Ascending aorta (tissue), 2 donors: Measurements from ENCODE around the gene NOS1AP. TPM values are rescaled to one million over a fixed set of nuclear protein-coding genes. Genes with fewer than 3 reads are reported as not detected.

ENCODE experiments used
- DNase-seq, 2 donors: peaks; one replicate each; pipeline ENCODE4 v3.0.0-alpha.2; 2019; ENCODE audit warnings: low spot score in 2 of 2
- H3K27ac ChIP-seq, 2 donors: fragments of 200-600 bp; sonication (generic); one replicate each; pipeline ENCODE4 v1.5.1; 2016 to 2017; ENCODE audit warnings: mild to moderate bottlenecking in 1 of 2
- H3K27me3 ChIP-seq: fragments of 200-600 bp; sonication (generic); one replicate; pipeline ENCODE4 v1.5.1; 2017
- H3K36me3 ChIP-seq, 2 donors: fragments of 200-600 bp; sonication (generic); one replicate each; pipeline ENCODE4 v1.5.1; 2016
- H3K4me1 ChIP-seq, 2 donors: fragments of 200-600 bp; sonication (generic); one replicate each; pipeline ENCODE4 v1.5.1; 2016 to 2017; ENCODE audit warnings: mild to moderate bottlenecking in 1 of 2
- H3K4me3 ChIP-seq, 2 donors: fragments of 200-600 bp; sonication (generic); one replicate each; pipeline ENCODE4 v1.5.1; 2016 to 2017; ENCODE audit warnings: mild to moderate bottlenecking in 1 of 2
- H3K9me3 ChIP-seq, 2 donors: fragments of 200-600 bp; sonication (generic); one replicate each; pipeline ENCODE4 v1.5.1; 2016
- CTCF ChIP-seq, 3 experiments: fragments of 200-600 bp in 2 of 3; fragments of 450-650 bp in 1 of 3; sonication (generic) in 2 of 3; IDR thresholded peaks; one replicate each; pipeline ENCODE4 v1.5.1; 2016 to 2019; ENCODE audit warnings: antibody characterized with exemption in 3 of 3, mild to moderate bottlenecking in 1 of 3, moderate library complexity in 1 of 3
- intact Hi-C: fragments of 100-400 bp; cut with DNase I; formaldehyde crosslinking; loops from one replicate; pipeline ENCODE4 v1.15.1; 2023
- total RNA-seq: library from RNA; depleted of rRNA; stranded (reverse); fragments of >200 nt; gene quantifications from one replicate; pipeline ENCODE4 v1.1.0, GENCODE V29; 2016

The NOS1AP gene
- total RNA-seq, 1 donor from 2014 or later, result 5.0 TPM

GRCh38 chr1:162142968-162143367 lies 73.5 kb downstream of the NOS1AP start:
- Histone ChIP-seq H3K4me3 (no peak overlapping the region), H3K27ac (no peak overlapping the region), H3K9me3 (no peaks in the 10 kb centered on the region), H3K27me3 (no peaks in the 10 kb centered on the region), H3K4me1 (no peaks in the 10 kb centered on the region), H3K36me3 (no peaks in the 10 kb centered on the region)
- intact Hi-C loops, result no loop called here
- no peak for TF ChIP-seq CTCF (IDR thresholded peaks at IDR 0.05)
- DNase-seq, result no peak

- H3K4me3 ChIP-seq, result no peak overlapping the region
- no peaks in the 10 kb centered on the region for H3K4me1 ChIP-seq
- intact Hi-C loops, result no loop called here
- no peaks in the 10 kb centered on the region for H3K36me3 ChIP-seq
- DNase-seq, result no peak
- TF ChIP-seq CTCF (IDR thresholded peaks at IDR 0.05), result no peak
- no peaks in the 10 kb centered on the region for H3K27me3 ChIP-seq
- H3K27ac ChIP-seq, result no peak overlapping the region
- H3K9me3 ChIP-seq, result no peaks in the 10 kb centered on the region
Observed at GRCh38 chr1:162144268-162144667, 74.8 kb downstream of the NOS1AP start.

DNA sequence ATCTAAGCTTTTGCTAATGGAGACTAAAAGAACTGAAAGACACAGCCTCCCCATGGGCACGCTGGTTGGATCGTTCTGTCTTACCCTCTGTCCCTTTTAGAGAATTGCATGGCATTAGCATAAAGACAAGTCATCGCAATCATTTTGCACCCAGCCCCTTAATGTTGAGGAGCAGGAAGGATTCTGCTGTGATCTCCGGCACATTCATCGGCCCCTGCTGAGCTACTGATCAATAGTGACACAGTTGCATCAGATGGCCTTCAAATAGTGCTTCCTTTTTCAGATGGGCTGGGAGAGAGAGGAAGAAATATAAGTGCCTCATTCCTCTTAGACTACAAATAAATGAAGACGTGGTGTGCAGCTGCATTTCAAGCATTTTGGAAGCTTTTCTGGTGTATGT lies 75.4 kb downstream of the NOS1AP start:
- Histone ChIP-seq H3K27ac (no peak overlapping the region), H3K36me3 (no peaks in the 10 kb centered on the region), H3K4me3 (no peak overlapping the region), H3K4me1 (no peaks in the 10 kb centered on the region), H3K27me3 (no peaks in the 10 kb centered on the region), H3K9me3 (no peaks in the 10 kb centered on the region)
- intact Hi-C loops, result no loop called here
- no peak for DNase-seq
- TF ChIP-seq CTCF (IDR thresholded peaks at IDR 0.05), result no peak

GRCh38 chr1:162145280-162145965 lies 75.9 kb downstream of the NOS1AP start:
- no peaks in the 10 kb centered on the region for H3K27me3 ChIP-seq
- H3K36me3 ChIP-seq, result no peaks in the 10 kb centered on the region
- no peak for DNase-seq
- H3K9me3 ChIP-seq, result no peaks in the 10 kb centered on the region
- intact Hi-C loops, result no loop called here
- no peaks in the 10 kb centered on the region for H3K4me1 ChIP-seq
- H3K4me3 ChIP-seq, result no peak overlapping the region
- TF ChIP-seq CTCF (IDR thresholded peaks at IDR 0.05), result no peak
- no peak overlapping the region for H3K27ac ChIP-seq

GRCh38 chr1:162145966-162146696 lies 76.6 kb downstream of the NOS1AP start:
- H3K27ac ChIP-seq, result no peak overlapping the region
- TF ChIP-seq CTCF (IDR thresholded peaks at IDR 0.05), result no peak
- DNase-seq, result no peak
- intact Hi-C loops, result no loop called here
- H3K27me3 ChIP-seq, result no peaks in the 10 kb centered on the region
- H3K36me3 ChIP-seq, result no peaks in the 10 kb centered on the region
- no peaks in the 10 kb centered on the region for H3K4me1 ChIP-seq
- H3K4me3 ChIP-seq, result no peak overlapping the region
- no peaks in the 10 kb centered on the region for H3K9me3 ChIP-seq
